ENCODE measurements around the gene P4HTM. TPM values are rescaled to one million over a fixed set of nuclear protein-coding genes. Genes with fewer than 3 reads are reported as not detected.

Gene P4HTM
- total and polyA plus RNA-seq, 2 of the 8 experiments (the other 6 are each of a cell fraction or from before 2014, with no cell fraction given), result 19.1 to 25.4 TPM

- TF ChIP-seq KDM4A (IDR thresholded peaks at IDR 0.05; ENCODE audit: low read depth, low read length, severe bottlenecking) (peak; percentile 73), CTCF (IDR thresholded peaks at IDR 0.05; ENCODE audit: control extremely low read depth in 1 of 3, insufficient read depth in 1 of 3, low read depth in 1 of 3, low read length in 3 of 3) (peak in 1 of 3 experiments; percentile 34; a peak in 2 of 4 replicates), USF2 (IDR thresholded peaks at IDR 0.05; ENCODE audit: low read length) (peak; percentile 95), ZNF274 (IDR thresholded peaks at IDR 0.05; ENCODE audit: borderline replicate concordance, extremely low read depth, low read length) (no peak), ATF3 (IDR thresholded peaks at IDR 0.05; ENCODE audit: insufficient read depth, low read depth, low read length) (peak; percentile 91), RBBP5 (IDR thresholded peaks at IDR 0.05; ENCODE audit: borderline replicate concordance, low read depth, low read length) (no peak), CTBP2 (IDR thresholded peaks at IDR 0.05; ENCODE audit: borderline replicate concordance, insufficient read depth, insufficient read length, low read length) (peak; percentile 74)
Measured at GRCh38 chr3:49007068-49007770, 17.2 kb downstream of the P4HTM start, which contains the start of gene WDR6 (continued).

Measured in H1 (cell line).